Ovary (tissue), 3 donors: ENCODE data around the gene L2HGDH.

ENCODE experiments used
- CTCF ChIP-seq, 3 donors: fragments of 450-650 bp in 2 of 3; fragments of 200-600 bp in 1 of 3; IDR thresholded peaks; one replicate each; pipeline versions ENCODE4 v1.5.1 to v1.8.0; 2016 to 2022; ENCODE audit warnings: antibody characterized with exemption in 3 of 3, mild to moderate bottlenecking in 1 of 3
- EP300 ChIP-seq: sonication (generic); formaldehyde crosslinking; IDR thresholded peaks from one replicate; pipeline ENCODE4 v1.6.1; 2017; ENCODE audit warnings: antibody characterized with exemption
- POLR2A ChIP-seq: fragments of 450-650 bp; IDR thresholded peaks from one replicate; pipeline ENCODE4 v1.6.1; 2017; ENCODE audit warnings: antibody characterized with exemption, mild to moderate bottlenecking, moderate library complexity
- donor health status: DM: no; HTN: no; CAD: no.

GRCh38 chr14:50347521-50347920, 35.5 kb upstream of the L2HGDH start:
- TF ChIP-seq POLR2A, result no peak
- TF ChIP-seq CTCF (IDR thresholded peaks at IDR 0.05), result no peak
- no peak for TF ChIP-seq EP300
